Measurements from ENCODE around the gene SPATA13. TPM values are rescaled to one million over a fixed set of nuclear protein-coding genes. Genes with fewer than 3 reads are reported as not detected.

The SPATA13 gene
- total RNA-seq, 1 experiment from 2014 or later, result 21.4 TPM

- Histone ChIP-seq H3K9me2 (ENCODE audit: insufficient read depth) (no peaks in the 10 kb centered on the region), H3K9me3 (ENCODE audit: control insufficient read depth in 1 of 2, insufficient read depth in 1 of 2, low read depth in 1 of 2, low read length in 2 of 2) (no peaks in the 10 kb centered on the region), H3K36me3 (ENCODE audit: control insufficient read depth in 1 of 2, insufficient read depth in 2 of 2, low read length in 2 of 2) (0 out of 4 replicates have a peak, but pooled peaks cover 0 to 3% of the 10 kb centered on the region in 2 experiments), H3K4me2 (ENCODE audit: low read length) (no peak overlapping the region), H3K27ac (ENCODE audit: low read depth, low read length) (no peak overlapping the region), H3K9ac (ENCODE audit: low read length) (no peak overlapping the region), H4K20me1 (ENCODE audit: insufficient read depth) (no peaks in the 10 kb centered on the region; the same call in 1 of the 2 replicates), H3K4me3 (replicated peaks in 1 of 2; ENCODE audit: low read depth in 1 of 2, low read length in 2 of 2) (no peak overlapping the region), H3K27me3 (ENCODE audit: insufficient read depth, low read length) (no peaks in the 10 kb centered on the region), H3K4me1 (ENCODE audit: control insufficient read depth in 1 of 2, insufficient read depth in 2 of 2, low read length in 2 of 2) (no peaks in the 10 kb centered on the region), H2AFZ (ENCODE audit: low read depth, low read length, poor library complexity, severe bottlenecking) (no peak overlapping the region), H3K79me2 (ENCODE audit: insufficient read depth, low read length) (peaks cover 97% of the 10 kb centered on the region)
- TF ChIP-seq ZNF274 (IDR thresholded peaks at IDR 0.05; ENCODE audit: low read depth, low read length), result no peak
- no peak for TF ChIP-seq REST (IDR thresholded peaks at IDR 0.05; ENCODE audit: low read depth)
- TF ChIP-seq SP1 (IDR thresholded peaks at IDR 0.05; ENCODE audit: low read depth), result no peak
- TF ChIP-seq ZFX (IDR thresholded peaks at IDR 0.05), result no peak
- no peak for TF ChIP-seq JUND (IDR thresholded peaks at IDR 0.05)
- TF ChIP-seq ZBTB33 (IDR thresholded peaks at IDR 0.05; ENCODE audit: extremely low read depth, insufficient replicate concordance, low read length), result no peak
- TF ChIP-seq MAX (IDR thresholded peaks at IDR 0.05), result no peak
- TF ChIP-seq SRF (IDR thresholded peaks at IDR 0.05; ENCODE audit: low read depth), result no peak
- TF ChIP-seq CBX3 (IDR thresholded peaks at IDR 0.05; ENCODE audit: low read depth), result no peak
- TF ChIP-seq EZH2 (IDR thresholded peaks at IDR 0.05), result no peak
- TF ChIP-seq ELF1 (IDR thresholded peaks at IDR 0.05; ENCODE audit: borderline replicate concordance, low read depth), result no peak
- TF ChIP-seq CEBPB (IDR thresholded peaks at IDR 0.05; ENCODE audit: low read depth), result no peak
- no peak for TF ChIP-seq POLR2AphosphoS5 (IDR thresholded peaks at IDR 0.05; ENCODE audit: low read depth, low read length)
- TF ChIP-seq CTCF (IDR thresholded peaks at IDR 0.05 in 2 of 3, conservative IDR thresholded peaks at IDR 0.05 in 1 of 3; ENCODE audit: borderline replicate concordance in 1 of 3, insufficient read depth in 1 of 3, low read depth in 2 of 3, low read length in 2 of 3), result no peak
- ChIA-PET CTCF (interaction anchor here (0.6 kb wide), 1 partner anchor 551 kb away, joined by 3 read pairs; no protein-coding TSS in a partner anchor), POLR2A (no interaction called here), RAD21 (ENCODE audit: low non-redundant PET in 1 of 2, low total read pairs in 2 of 2, uncharacterized antibody in 2 of 2, unreplicated experiment in 2 of 2) (no interaction called here)
- no peak for DNase-seq (ENCODE audit: low read depth, low spot score)
- BruUV-seq (replicated peaks), result no TSS peak
- intact Hi-C loops (cut with micrococcal nuclease), result no loop called here
- no peak for ATAC-seq
These were observed 16.0 kb downstream of the SPATA13 start for GRCh38 chr13:24176351-24177101.

Data from HCT116 (cell line).